HepG2 (cell line): ENCODE measurements around the gene PDZD7. TPM values are rescaled to one million over a fixed set of nuclear protein-coding genes. Genes with fewer than 3 reads are reported as not detected.
A peak's percentile ranks its signal among the peaks of the same experiment; 100 is the strongest.

Source experiments
- ATAC-seq: fragments of 200-7000 bp; cut with Tn5 transposase; 3 replicates; pipeline ENCODE4 v1.9.1; 2020; ENCODE audit warnings: mild to moderate bottlenecking, moderate library complexity
- BruUV-seq: library from RNA; stranded (reverse); fragments of 400-500 nt; replicated peaks from 2 replicates; lab custom pipeline; 2021; lab: Mats Ljungman, UMichigan
- CTCF ChIA-PET: fragments of 300-600 bp; formaldehyde crosslinking; extraction: SDS; loops from one replicate; lab custom pipeline; 2021; ENCODE audit warnings: low total read pairs, inconsistent platforms, low intra/inter-chr PET ratio; lab: Yijun Ruan, JAX
- POLR2A ChIA-PET: fragments of 350-600 bp; sonication (Branson Sonifier 250); formaldehyde crosslinking; loops from one replicate; lab custom pipeline; 2020; ENCODE audit warnings: antibody characterized with exemption, inconsistent platforms; lab: Yijun Ruan, JAX
- DNase-seq: peaks from one replicate; pipeline ENCODE4 v3.0.0-alpha.2; 2015; ENCODE audit warnings: low spot score
- FAIRE-seq: peaks from 3 replicates; lab custom pipeline; 2011; peaks lifted over from hg19 to GRCh38; lab: Jason Lieb, UNC
- H2AFZ ChIP-seq: one replicate; pipeline ENCODE4 v1.6.1; 2011; ENCODE audit warnings: low read length, inconsistent platforms
- H3K27ac ChIP-seq: fragments of 300-600 bp; 3 replicates; pipeline ENCODE4 v1.8.0; 2011; ENCODE audit warnings: mixed run types, mild to moderate bottlenecking, mixed read lengths, low read length, inconsistent platforms; ENCODE audit not compliant: insufficient read depth; ENCODE audit errors: extremely low read length
- H3K27me3 ChIP-seq, 2 experiments: fragments of 200-600 bp in 1 of 2; 2 replicates in 1 of 2; 3 replicates in 1 of 2; pipeline versions ENCODE4 v1.6.0 to v1.8.0; 2011; ENCODE audit warnings: low read length in 2 of 2, mild to moderate bottlenecking in 2 of 2, moderate library complexity in 2 of 2, inconsistent platforms in 1 of 2; ENCODE audit not compliant: insufficient read depth in 2 of 2, control insufficient read depth in 1 of 2
- H3K36me3 ChIP-seq, 2 experiments: fragments of 200-600 bp in 1 of 2; replicated peaks in 1 of 2; 2 replicates in 1 of 2; 3 replicates in 1 of 2; pipeline versions ENCODE4 v1.5.1 to v1.8.0; 2011; ENCODE audit warnings: low read length in 2 of 2, inconsistent platforms in 1 of 2; ENCODE audit not compliant: insufficient read depth in 2 of 2, control insufficient read depth in 1 of 2
- H3K4me1 ChIP-seq: 2 replicates; pipeline ENCODE4 v1.5.1; 2012; ENCODE audit warnings: low read length, inconsistent platforms; ENCODE audit not compliant: insufficient read depth
- H3K4me2 ChIP-seq: 2 replicates; pipeline ENCODE4 v1.6.0; 2011; ENCODE audit warnings: low read depth, low read length, inconsistent platforms
- H3K4me3 ChIP-seq, 3 experiments: fragments of 200-600 bp in 1 of 3; sonication (generic), shearing (Covaris generic) in 1 of 3; replicated peaks in 1 of 3; 2 replicates each; pipeline ENCODE4 v1.5.1; 2011 to 2016; ENCODE audit warnings: low read length in 3 of 3, inconsistent platforms in 2 of 3, low read depth in 2 of 3, mild to moderate bottlenecking in 2 of 3, control low read depth in 1 of 3, mixed read lengths in 1 of 3; ENCODE audit not compliant: insufficient read depth in 1 of 3
- H3K79me2 ChIP-seq: one replicate; pipeline ENCODE4 v1.6.1; 2011; ENCODE audit warnings: low read length, inconsistent platforms; ENCODE audit not compliant: insufficient read depth
- H3K9ac ChIP-seq: 2 replicates; pipeline ENCODE4 v1.6.0; 2011; ENCODE audit warnings: mild to moderate bottlenecking, low read depth, low read length, inconsistent platforms; ENCODE audit not compliant: insufficient read depth
- H3K9me3 ChIP-seq: 2 replicates; pipeline ENCODE4 v1.5.1; 2012; ENCODE audit warnings: mild to moderate bottlenecking, low read length
- H4K20me1 ChIP-seq: 2 replicates; pipeline ENCODE4 v1.6.0; 2011; ENCODE audit warnings: inconsistent platforms, mild to moderate bottlenecking, low read length, moderate library complexity; ENCODE audit not compliant: insufficient read depth
- ARID2 ChIP-seq: sonication (generic); formaldehyde crosslinking; IDR thresholded peaks from 2 replicates; pipeline ENCODE4 v1.8.1; 2022; ENCODE audit warnings: mild to moderate bottlenecking, missing genetic modification reagents, borderline replicate concordance
- EED ChIP-seq: sonication (generic); formaldehyde crosslinking; IDR thresholded peaks from 2 replicates; pipeline ENCODE4 v1.5.0; 2020; ENCODE audit warnings: mild to moderate bottlenecking, missing genetic modification reagents
- ELF1 ChIP-seq: sonication (generic); formaldehyde crosslinking; IDR thresholded peaks from 2 replicates; pipeline ENCODE4 v1.4.0; 2020; ENCODE audit warnings: missing genetic modification reagents
- IRF2 ChIP-seq: IDR thresholded peaks from 2 replicates; pipeline ENCODE4 v1.6.1; 2018; ENCODE audit warnings: missing genetic modification reagents, missing compliant biosample characterization
- NFYB ChIP-seq: sonication (generic); formaldehyde crosslinking; IDR thresholded peaks from 2 replicates; pipeline ENCODE4 v1.4.0; 2020; ENCODE audit warnings: missing genetic modification reagents
- SALL2 ChIP-seq: sonication (generic); formaldehyde crosslinking; IDR thresholded peaks from 2 replicates; pipeline ENCODE4 v1.8.1; 2023; ENCODE audit warnings: mild to moderate bottlenecking, missing genetic modification reagents, inconsistent platforms
- SOX5 ChIP-seq: IDR thresholded peaks from 2 replicates; pipeline ENCODE4 v1.6.1; 2016; ENCODE audit warnings: borderline replicate concordance
- TEAD3 ChIP-seq: optimal IDR thresholded peaks from 2 replicates; pipeline ENCODE3; 2016; ENCODE audit warnings: borderline replicate concordance
- THYN1 ChIP-seq: sonication (generic); formaldehyde crosslinking; IDR thresholded peaks from 2 replicates; pipeline ENCODE4 v1.8.1; 2023; ENCODE audit warnings: low read depth, mild to moderate bottlenecking, moderate library complexity, missing genetic modification reagents, borderline replicate concordance
- TOPORS ChIP-seq: sonication (generic); formaldehyde crosslinking; IDR thresholded peaks from 2 replicates; pipeline ENCODE4 v1.8.0; 2023; ENCODE audit warnings: mild to moderate bottlenecking, missing genetic modification reagents
- ZC3H4 ChIP-seq: sonication (generic); formaldehyde crosslinking; IDR thresholded peaks from 2 replicates; pipeline ENCODE4 v1.4.0; 2020; ENCODE audit warnings: missing genetic modification reagents, borderline replicate concordance
- ZNF580 ChIP-seq: IDR thresholded peaks from 2 replicates; pipeline ENCODE4 v1.6.1; 2016; ENCODE audit warnings: low read depth, borderline replicate concordance
- ZNF775 ChIP-seq: sonication (generic); formaldehyde crosslinking; IDR thresholded peaks from 2 replicates; pipeline ENCODE4 v1.4.0; 2020; ENCODE audit warnings: missing genetic modification reagents, mild to moderate bottlenecking, moderate library complexity, borderline replicate concordance
- ZNF83 ChIP-seq: sonication (generic); formaldehyde crosslinking; IDR thresholded peaks from 2 replicates; pipeline ENCODE4 v1.4.0; 2020; ENCODE audit warnings: missing genetic modification reagents, mild to moderate bottlenecking, borderline replicate concordance
- ZSCAN20 ChIP-seq: sonication (generic); formaldehyde crosslinking; IDR thresholded peaks from 2 replicates; pipeline ENCODE4 v1.4.0; 2020; ENCODE audit warnings: missing genetic modification reagents, mild to moderate bottlenecking, borderline replicate concordance
- WGBS: methylation state at CpG from one replicate; pipeline ENCODE4 v1.1.6; 2017; ENCODE audit warnings: low lambda C conversion rate; 5-methylcytosine and 5-hydroxymethylcytosine counted together
- in situ Hi-C: cut with HindIII; loops from 2 replicates; pipeline ENCODE4 v1.10.0; 2017; ENCODE audit warnings: low pct_unique_long_range_greater_than_20kb; ENCODE audit not compliant: extremely low pct_ligation_motif_present
- intact Hi-C: fragments of 100-400 bp; cut with micrococcal nuclease; formaldehyde crosslinking; loops from one replicate; pipeline ENCODE4 v1.10.0; 2022; ENCODE audit not compliant: unreplicated experiment
- polyA plus RNA-seq, 8 experiments: library from polyadenylated mRNA; depleted of rRNA in 3 of 8; stranded (reverse) in 7 of 8; unstranded in 1 of 8; fragments of >200 nt; fragmentation: Illumina TruSeq in 4 of 8; extraction: Trizol in 4 of 8; gene quantifications; 2 replicates each; pipeline versions ENCODE4 v1.2.1 to v1.2.3, GENCODE V29; 2011 to 2016; ENCODE audit warnings: low read depth in 4 of 8, missing spikeins in 1 of 8, mixed read lengths in 1 of 8; ENCODE audit not compliant: insufficient read depth in 1 of 8
- total RNA-seq, 5 experiments: library from RNA; depleted of rRNA; stranded (reverse); fragments of >200 nt; fragmentation: Illumina TruSeq; extraction: Trizol; gene quantifications; 2 replicates each; pipeline ENCODE4 v1.2.3, GENCODE V29; 2016; ENCODE audit warnings: low read depth in 1 of 5
- TF ChIP-seq, protein P1 (sequence below): IDR thresholded peaks from 2 replicates; pipeline ENCODE4 v1.6.1; 2016; ENCODE audit warnings: missing genetic modification reagents, missing compliant biosample characterization
- TF ChIP-seq, protein P2 (sequence below): sonication (generic); formaldehyde crosslinking; IDR thresholded peaks from 2 replicates; pipeline ENCODE4 v1.5.0; 2020; ENCODE audit warnings: mild to moderate bottlenecking, missing genetic modification reagents, borderline replicate concordance

PDZD7 gene
- total and polyA plus RNA-seq, 2 of the 13 experiments (the other 11 are each of a cell fraction or from before 2014, with no cell fraction given) = 0.58 to 0.73 TPM

- WGBS = 0% methylated on average over 8 of the region's 83 CpGs
- BruUV-seq = TSS peak; percentile 91
- POLR2A ChIA-PET = interaction anchor here (0.7 to 23.0 kb wide), 7 partner anchors 10 to 123 kb away, joined by 3 to 277 read pairs (median 54); partner anchors contain the start of genes KAZALD1, MRPL43, PDZD7 and SEMA4G
- H3K4me2 ChIP-seq = peak overlapping the region; percentile 98
- peak overlapping the region; percentile 95 for H3K9ac ChIP-seq
- FAIRE-seq (no peak), ATAC-seq (peak; percentile 35), DNase-seq (peak; percentile 45)
- peaks cover 32% of the 10 kb centered on the region for H3K4me1 ChIP-seq
- H3K27me3 ChIP-seq = no peaks in the 10 kb centered on the region; a peak in 1 of 5 replicates
- H4K20me1 ChIP-seq = no peaks in the 10 kb centered on the region; the same call in 1 of the 2 replicates
- no peaks in the 10 kb centered on the region for H3K9me3 ChIP-seq
- H2AFZ ChIP-seq = no peak overlapping the region
- intact Hi-C loops (loop anchor here (1.0 kb wide), 1 partner anchor 13 kb away; no protein-coding TSS in a partner anchor), in situ Hi-C loops (no loop called here)
- peak overlapping the region; percentile 89 for H3K27ac ChIP-seq
- peaks cover 8 to 20% of the 10 kb centered on the region in 2 experiments; a peak in 4 of 5 replicates for H3K36me3 ChIP-seq
- peaks cover 32% of the 10 kb centered on the region for H3K79me2 ChIP-seq
- CTCF ChIA-PET = interaction anchor here (8.5 kb wide), 1 partner anchor 13 kb away, joined by 240 read pairs; no protein-coding TSS in a partner anchor
- peak overlapping the region; percentile 71 to 99 (median 91) for H3K4me3 ChIP-seq
- no peak for TF ChIP-seq IRF2 (CRISPR knock-in tag)
- peak; percentile 81; the same call in 1 of the 2 replicates for TF ChIP-seq THYN1 (CRISPR knock-in tag)
- no peak for TF ChIP-seq ELF1 (CRISPR knock-in tag)
- peak; percentile 33; the same call in 1 of the 2 replicates for TF ChIP-seq SALL2 (CRISPR knock-in tag)
- TF ChIP-seq, protein P1, sequence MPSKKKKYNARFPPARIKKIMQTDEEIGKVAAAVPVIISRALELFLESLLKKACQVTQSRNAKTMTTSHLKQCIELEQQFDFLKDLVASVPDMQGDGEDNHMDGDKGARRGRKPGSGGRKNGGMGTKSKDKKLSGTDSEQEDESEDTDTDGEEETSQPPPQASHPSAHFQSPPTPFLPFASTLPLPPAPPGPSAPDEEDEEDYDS (CRISPR knock-in tag) = 0 out of 2 replicates have a peak, but pooled peaks have one; percentile 7
- no peak for TF ChIP-seq ZC3H4 (CRISPR knock-in tag)
- peak; percentile 45; the same call in 1 of the 2 replicates for TF ChIP-seq SOX5 (CRISPR knock-in tag)
- 0 out of 2 replicates have a peak, but pooled peaks have one; percentile 18 for TF ChIP-seq ZNF83
- peak; percentile 87 for TF ChIP-seq ZNF580 (CRISPR knock-in tag)
- TF ChIP-seq TEAD3 = no peak
- 0 out of 2 replicates have a peak, but pooled peaks have one; percentile 42 for TF ChIP-seq ZSCAN20 (CRISPR knock-in tag)
- no peak for TF ChIP-seq ZNF775 (CRISPR knock-in tag)
- no peak for TF ChIP-seq EED (CRISPR knock-in tag)
- TF ChIP-seq, protein P2, sequence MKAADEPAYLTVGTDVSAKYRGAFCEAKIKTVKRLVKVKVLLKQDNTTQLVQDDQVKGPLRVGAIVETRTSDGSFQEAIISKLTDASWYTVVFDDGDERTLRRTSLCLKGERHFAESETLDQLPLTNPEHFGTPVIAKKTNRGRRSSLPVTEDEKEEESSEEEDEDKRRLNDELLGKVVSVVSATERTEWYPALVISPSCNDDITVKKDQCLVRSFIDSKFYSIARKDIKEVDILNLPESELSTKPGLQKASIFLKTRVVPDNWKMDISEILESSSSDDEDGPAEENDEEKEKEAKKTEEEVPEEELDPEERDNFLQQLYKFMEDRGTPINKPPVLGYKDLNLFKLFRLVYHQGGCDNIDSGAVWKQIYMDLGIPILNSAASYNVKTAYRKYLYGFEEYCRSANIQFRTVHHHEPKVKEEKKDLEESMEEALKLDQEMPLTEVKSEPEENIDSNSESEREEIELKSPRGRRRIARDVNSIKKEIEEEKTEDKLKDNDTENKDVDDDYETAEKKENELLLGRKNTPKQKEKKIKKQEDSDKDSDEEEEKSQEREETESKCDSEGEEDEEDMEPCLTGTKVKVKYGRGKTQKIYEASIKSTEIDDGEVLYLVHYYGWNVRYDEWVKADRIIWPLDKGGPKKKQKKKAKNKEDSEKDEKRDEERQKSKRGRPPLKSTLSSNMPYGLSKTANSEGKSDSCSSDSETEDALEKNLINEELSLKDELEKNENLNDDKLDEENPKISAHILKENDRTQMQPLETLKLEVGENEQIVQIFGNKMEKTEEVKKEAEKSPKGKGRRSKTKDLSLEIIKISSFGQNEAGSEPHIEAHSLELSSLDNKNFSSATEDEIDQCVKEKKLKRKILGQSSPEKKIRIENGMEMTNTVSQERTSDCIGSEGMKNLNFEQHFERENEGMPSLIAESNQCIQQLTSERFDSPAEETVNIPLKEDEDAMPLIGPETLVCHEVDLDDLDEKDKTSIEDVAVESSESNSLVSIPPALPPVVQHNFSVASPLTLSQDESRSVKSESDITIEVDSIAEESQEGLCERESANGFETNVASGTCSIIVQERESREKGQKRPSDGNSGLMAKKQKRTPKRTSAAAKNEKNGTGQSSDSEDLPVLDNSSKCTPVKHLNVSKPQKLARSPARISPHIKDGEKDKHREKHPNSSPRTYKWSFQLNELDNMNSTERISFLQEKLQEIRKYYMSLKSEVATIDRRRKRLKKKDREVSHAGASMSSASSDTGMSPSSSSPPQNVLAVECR (CRISPR knock-in tag) = peak; percentile 83
- no peak for TF ChIP-seq NFYB (CRISPR knock-in tag)
- TF ChIP-seq TOPORS = peak; percentile 78; the same call in 1 of the 2 replicates
- no peak for TF ChIP-seq ARID2 (CRISPR knock-in tag)
Observed at GRCh38 chr10:100998991-100999741, 31.8 kb downstream of the PDZD7 start.
